Brain microvascular endothelial cell (primary cell): ENCODE results near the gene SERPINI1.

Source experiments
- DNase-seq: peaks from one replicate; pipeline ENCODE4 v3.0.0-alpha.2; 2020
- H3K27ac ChIP-seq: fragments of 250-450 bp; sonication (Bioruptor Pico); 2 replicates; pipeline ENCODE4 v1.5.1; 2020; ENCODE audit warnings: mild to moderate bottlenecking, moderate library complexity
- H3K27me3 ChIP-seq: fragments of 250-450 bp; sonication (Bioruptor Pico); replicated peaks from 2 replicates; pipeline ENCODE4 v1.5.1; 2020; ENCODE audit warnings: mild to moderate bottlenecking
- H3K36me3 ChIP-seq: fragments of 250-450 bp; sonication (Bioruptor Pico); replicated peaks from 2 replicates; pipeline ENCODE4 v1.5.1; 2020; ENCODE audit warnings: mild to moderate bottlenecking
- H3K4me3 ChIP-seq: 2 replicates; pipeline ENCODE4 v1.5.1; 2011; ENCODE audit warnings: low read depth, mild to moderate bottlenecking, control low read depth, low read length, moderate library complexity
- CTCF ChIP-seq: IDR thresholded peaks from 2 replicates; pipeline ENCODE4 v1.5.1; 2011; ENCODE audit warnings: low read depth, mild to moderate bottlenecking, moderate library complexity, low read length, control low read depth, inconsistent platforms; ENCODE audit errors: missing control alignments
- in situ Hi-C: cut with HindIII; loops from 2 replicates; pipeline ENCODE4 v1.10.0; 2017; ENCODE audit warnings: low sequenced_read_pairs, low pct_ligation_motif_present

Gene SERPINI1

GRCh38 chr3:167843886-167844285 is 108.4 kb downstream of the SERPINI1 start:
- TF ChIP-seq CTCF: no peak
- Histone ChIP-seq H3K36me3 (no peaks in the 10 kb centered on the region), H3K27ac (no peak overlapping the region), H3K27me3 (no peaks in the 10 kb centered on the region), H3K4me3 (no peak overlapping the region)
- in situ Hi-C loops: no loop called here
- DNase-seq: no peak

GRCh38 chr3:167844528-167844927 is 109.0 kb downstream of the SERPINI1 start:
- no peak for DNase-seq
- TF ChIP-seq CTCF: no peak
- H3K4me3 ChIP-seq: no peak overlapping the region
- no peaks in the 10 kb centered on the region for H3K36me3 ChIP-seq
- no peaks in the 10 kb centered on the region for H3K27me3 ChIP-seq
- H3K27ac ChIP-seq: no peak overlapping the region
- in situ Hi-C loops: no loop called here

GRCh38 chr3:167851171-167851570 is 115.7 kb downstream of the SERPINI1 start:
- Histone ChIP-seq H3K4me3 (no peak overlapping the region), H3K27me3 (no peaks in the 10 kb centered on the region), H3K27ac (no peak overlapping the region), H3K36me3 (no peaks in the 10 kb centered on the region)
- TF ChIP-seq CTCF: no peak
- in situ Hi-C loops: no loop called here
- DNase-seq: peak; percentile 40

- H3K27ac ChIP-seq: no peak overlapping the region
- no peaks in the 10 kb centered on the region for H3K36me3 ChIP-seq
- TF ChIP-seq CTCF: no peak
- no peaks in the 10 kb centered on the region for H3K27me3 ChIP-seq
- H3K4me3 ChIP-seq: no peak overlapping the region
- in situ Hi-C loops: no loop called here
- DNase-seq: no peak
Observed at GRCh38 chr3:167851749-167852148, 116.2 kb downstream of the SERPINI1 start.

GRCh38 chr3:167852216-167852615 is 116.7 kb downstream of the SERPINI1 start:
- DNase-seq: no peak
- in situ Hi-C loops: no loop called here
- Histone ChIP-seq H3K27me3 (no peaks in the 10 kb centered on the region), H3K27ac (no peak overlapping the region), H3K36me3 (no peaks in the 10 kb centered on the region), H3K4me3 (no peak overlapping the region)
- TF ChIP-seq CTCF: no peak

- in situ Hi-C loops: no loop called here
- no peak for TF ChIP-seq CTCF
- Histone ChIP-seq H3K4me3 (no peak overlapping the region), H3K36me3 (no peaks in the 10 kb centered on the region), H3K27ac (no peak overlapping the region), H3K27me3 (no peaks in the 10 kb centered on the region)
- no peak for DNase-seq
Observed at GRCh38 chr3:167854063-167854462, 118.5 kb downstream of the SERPINI1 start.
